ENCODE data around the gene ADAMTS20.
"Not testable (repeated sequence)": the region's sequence is repeated elsewhere in the genome, so short reads cannot be mapped to it uniquely, and the experiment has no call there.

The ADAMTS20 gene, protein sequence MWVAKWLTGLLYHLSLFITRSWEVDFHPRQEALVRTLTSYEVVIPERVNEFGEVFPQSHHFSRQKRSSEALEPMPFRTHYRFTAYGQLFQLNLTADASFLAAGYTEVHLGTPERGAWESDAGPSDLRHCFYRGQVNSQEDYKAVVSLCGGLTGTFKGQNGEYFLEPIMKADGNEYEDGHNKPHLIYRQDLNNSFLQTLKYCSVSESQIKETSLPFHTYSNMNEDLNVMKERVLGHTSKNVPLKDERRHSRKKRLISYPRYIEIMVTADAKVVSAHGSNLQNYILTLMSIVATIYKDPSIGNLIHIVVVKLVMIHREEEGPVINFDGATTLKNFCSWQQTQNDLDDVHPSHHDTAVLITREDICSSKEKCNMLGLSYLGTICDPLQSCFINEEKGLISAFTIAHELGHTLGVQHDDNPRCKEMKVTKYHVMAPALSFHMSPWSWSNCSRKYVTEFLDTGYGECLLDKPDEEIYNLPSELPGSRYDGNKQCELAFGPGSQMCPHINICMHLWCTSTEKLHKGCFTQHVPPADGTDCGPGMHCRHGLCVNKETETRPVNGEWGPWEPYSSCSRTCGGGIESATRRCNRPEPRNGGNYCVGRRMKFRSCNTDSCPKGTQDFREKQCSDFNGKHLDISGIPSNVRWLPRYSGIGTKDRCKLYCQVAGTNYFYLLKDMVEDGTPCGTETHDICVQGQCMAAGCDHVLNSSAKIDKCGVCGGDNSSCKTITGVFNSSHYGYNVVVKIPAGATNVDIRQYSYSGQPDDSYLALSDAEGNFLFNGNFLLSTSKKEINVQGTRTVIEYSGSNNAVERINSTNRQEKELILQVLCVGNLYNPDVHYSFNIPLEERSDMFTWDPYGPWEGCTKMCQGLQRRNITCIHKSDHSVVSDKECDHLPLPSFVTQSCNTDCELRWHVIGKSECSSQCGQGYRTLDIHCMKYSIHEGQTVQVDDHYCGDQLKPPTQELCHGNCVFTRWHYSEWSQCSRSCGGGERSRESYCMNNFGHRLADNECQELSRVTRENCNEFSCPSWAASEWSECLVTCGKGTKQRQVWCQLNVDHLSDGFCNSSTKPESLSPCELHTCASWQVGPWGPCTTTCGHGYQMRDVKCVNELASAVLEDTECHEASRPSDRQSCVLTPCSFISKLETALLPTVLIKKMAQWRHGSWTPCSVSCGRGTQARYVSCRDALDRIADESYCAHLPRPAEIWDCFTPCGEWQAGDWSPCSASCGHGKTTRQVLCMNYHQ (N-terminal part only)

DNA sequence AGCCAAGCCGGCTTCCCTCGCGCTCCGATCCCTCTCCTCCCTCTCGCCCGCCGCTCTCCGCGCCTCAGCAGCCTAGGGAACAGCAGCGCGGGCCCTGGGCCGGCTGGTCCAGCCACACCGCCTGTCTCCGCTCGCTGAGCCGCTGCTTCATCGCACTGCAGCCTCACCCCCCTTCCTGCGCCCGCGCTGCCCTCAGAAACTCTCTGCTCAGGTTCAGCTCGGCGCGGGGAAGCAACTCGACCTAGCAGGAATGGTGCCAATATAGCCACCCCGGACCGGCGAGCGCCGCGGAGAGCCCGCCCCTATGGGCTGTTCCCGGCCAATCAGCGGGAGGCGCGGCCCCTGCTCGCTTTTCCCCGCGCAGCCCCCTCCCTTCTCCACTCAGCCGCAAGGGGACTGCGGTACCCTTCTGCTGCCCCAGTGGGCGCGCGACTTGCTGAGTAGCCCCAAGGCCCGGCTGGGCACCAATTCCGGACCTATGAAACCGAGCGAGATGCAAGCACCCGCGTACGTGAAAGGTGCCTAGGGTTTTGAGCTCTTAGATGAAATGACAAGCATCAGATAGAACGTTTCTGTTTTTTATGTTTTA is at the start of gene ADAMTS20:
Gene ADAMTS20, minus strand, starts transcription at position 233 of the 589 bp plus-strand sequence. CDS start 282 bp downstream, outside the sequence.
- no peak for DNase-seq

DNA sequence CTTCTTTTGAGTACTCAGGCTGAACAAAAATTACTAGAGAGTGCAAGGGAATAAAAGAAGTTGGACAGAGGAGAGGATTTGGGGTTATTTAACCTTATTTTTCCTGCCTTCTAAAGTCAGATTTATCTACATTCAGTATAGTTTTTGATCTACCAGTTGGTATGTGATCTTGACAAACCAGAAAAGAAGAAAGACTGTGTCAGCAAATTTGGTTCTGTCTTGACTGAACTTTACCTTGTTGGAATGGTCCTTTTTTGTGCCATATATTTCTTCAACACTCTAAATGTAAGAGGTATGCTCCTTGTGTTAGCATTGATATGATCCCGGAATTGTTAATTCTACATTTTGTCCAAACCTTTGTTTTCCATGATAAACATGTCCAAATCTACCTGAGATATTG is 47.7 kb upstream of the ADAMTS20 start:
- no peak for DNase-seq

DNA sequence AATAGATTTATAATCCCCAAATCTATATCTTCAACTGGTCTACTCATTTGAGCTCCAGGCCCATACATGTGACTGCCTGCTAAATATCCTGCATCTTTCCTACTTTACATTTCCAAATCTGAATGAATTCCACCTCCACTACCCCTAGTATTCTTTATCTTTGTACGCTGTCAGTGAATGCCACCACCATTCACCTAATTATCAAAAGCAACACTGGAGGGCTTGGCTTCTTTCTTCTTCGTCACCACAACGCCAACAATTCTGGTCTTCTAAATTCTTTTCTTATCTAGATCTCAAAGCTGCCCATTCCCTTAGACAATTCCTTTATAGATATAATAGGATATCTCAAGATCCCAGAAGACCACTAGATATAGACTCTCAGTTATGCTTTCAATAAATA is 47.1 kb upstream of the ADAMTS20 start:
- no peak for DNase-seq

DNA sequence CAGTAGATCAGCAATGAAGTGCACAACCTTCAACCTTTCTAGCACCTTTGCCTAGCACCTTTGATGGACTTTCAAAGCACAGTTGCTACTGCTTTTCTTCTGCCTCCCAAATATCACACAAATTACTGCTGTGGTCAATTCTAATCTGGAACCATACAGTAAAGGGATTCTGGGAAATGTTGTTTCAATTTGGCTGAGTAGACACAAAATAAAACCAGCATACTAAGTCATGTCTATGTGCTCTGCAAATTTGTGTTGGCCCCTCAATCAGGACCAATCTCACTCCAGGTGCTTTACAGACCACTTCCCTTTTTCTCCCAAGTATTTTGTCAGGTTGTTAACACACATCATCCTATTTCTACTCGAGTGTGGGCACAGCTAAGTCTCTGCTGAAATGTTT is 38.3 kb upstream of the ADAMTS20 start:
- no peak for DNase-seq

DNA sequence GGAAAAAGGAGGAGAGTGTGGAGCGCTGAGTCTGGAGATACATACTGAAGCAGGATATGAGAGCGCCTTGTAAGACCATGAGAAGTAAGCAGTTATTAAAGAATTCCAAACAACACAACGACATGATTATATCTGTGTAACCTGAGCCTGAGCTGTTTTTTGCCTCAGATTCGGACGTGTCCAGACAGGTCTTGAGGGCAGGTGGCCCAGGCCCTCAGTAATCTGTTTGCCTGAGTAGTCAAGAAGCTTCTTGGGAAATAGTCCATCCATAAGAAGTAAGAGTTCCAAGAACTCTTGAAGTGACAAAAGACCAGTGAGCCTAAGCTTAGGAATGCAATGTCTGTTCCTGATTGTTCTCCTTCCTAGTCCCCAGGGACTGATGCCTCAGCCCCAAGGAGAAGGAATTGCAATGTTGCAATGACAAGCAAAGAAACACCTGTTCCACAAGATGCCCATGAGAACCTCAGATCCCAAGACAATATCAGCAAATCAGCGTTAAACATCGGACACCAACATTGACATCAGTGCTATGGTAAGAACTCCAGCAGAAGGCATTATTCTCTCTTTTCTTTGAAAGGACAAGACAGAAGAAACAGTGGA is 34.7 kb upstream of the ADAMTS20 start:
- DNase-seq: no peak

DNA sequence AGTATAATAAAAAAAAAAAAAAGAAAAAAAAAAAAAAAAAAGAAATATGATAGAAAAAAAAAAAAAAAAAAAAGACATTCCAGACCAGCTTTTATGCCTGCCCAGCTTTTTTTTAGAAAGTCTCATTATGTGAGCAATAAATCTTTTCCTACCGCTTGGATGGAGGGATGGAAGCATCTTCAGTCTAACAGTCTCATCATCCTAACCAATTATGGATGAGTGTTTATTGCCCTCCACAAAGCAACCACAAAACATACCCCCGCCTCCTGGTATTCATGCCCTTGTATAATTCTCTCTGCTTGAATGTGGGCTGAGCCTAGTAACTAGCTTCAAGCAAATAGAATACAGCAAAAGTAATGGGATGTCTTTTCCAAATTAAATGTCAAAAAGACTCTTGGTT is 33.7 kb upstream of the ADAMTS20 start:
- DNase-seq: no peak

DNA sequence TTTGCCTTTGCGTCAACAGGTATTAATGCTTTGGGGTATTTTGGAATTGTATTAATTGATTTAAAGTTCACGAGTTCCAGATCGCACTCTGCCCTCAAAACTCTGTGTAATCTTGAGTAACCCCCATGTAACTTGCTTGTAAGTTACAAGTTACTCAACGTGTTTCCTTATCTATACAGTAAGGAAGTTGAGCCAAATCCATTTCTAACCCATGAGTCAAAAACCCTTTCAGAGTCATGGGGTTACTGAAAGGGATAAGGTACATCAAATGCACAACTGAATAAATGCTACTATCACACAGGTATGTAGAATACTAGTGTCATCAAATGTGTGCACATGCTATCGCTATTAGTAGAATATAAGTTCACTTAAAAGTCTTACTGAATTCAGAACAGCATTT is 28.6 kb upstream of the ADAMTS20 start:
- no peak for DNase-seq

DNA sequence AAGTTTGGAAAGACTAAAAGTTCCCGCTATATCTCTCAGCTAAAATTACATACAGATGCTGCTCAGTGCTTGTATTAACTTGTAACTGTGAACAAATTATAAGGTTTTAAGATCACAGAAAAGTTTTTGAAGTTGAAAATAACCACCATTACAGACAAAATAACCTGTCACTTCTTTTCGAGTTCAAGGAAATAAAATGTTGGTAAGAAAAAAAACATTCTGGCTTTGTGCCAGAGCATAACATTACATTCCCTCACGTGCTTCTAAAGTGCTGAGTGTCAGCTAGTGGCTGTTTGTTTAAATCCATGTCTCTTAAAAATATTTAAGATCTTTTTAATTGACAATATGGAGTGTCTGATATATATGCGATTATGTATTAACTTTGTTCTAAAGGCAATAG is 27.2 kb upstream of the ADAMTS20 start:
- DNase-seq: no peak

DNA sequence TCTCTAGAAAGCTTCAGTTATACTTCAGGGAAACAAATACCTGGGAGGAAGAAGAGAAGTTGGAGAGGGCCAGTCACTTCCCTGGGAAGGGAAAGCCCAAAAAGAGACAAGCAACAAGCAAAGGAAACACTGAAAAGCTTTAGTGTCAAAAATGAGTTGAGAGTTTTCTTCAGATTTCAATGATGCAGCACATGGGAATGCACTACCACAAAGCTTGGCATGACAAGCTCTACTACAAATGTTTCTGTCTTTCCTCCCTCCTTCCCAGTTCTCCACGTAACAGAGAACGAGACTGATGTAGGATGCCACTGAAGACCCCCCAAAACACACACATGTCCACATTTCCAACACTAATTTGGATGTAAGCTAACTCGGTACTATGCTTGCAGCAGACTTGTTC is 26.8 kb upstream of the ADAMTS20 start:
- DNase-seq: no peak

DNA sequence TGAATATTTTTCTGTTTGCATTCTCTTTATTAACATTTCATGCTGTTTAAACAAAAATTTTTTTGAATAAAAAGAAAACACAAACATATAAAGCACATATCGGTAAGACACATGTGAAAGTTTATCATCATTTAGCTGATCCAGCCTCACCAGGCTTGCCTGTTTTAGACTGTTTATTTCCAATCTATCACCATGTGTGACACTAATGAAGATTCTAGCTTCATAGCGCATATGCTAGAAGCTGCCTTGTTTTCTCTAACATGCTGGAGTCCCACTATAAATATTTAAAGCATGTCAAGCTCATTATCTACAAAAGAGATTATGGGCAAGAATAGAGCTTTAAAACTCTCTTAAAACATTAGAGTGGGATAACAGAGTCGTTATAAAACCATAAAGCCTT is 25.4 kb upstream of the ADAMTS20 start:
- no peak for DNase-seq

DNA sequence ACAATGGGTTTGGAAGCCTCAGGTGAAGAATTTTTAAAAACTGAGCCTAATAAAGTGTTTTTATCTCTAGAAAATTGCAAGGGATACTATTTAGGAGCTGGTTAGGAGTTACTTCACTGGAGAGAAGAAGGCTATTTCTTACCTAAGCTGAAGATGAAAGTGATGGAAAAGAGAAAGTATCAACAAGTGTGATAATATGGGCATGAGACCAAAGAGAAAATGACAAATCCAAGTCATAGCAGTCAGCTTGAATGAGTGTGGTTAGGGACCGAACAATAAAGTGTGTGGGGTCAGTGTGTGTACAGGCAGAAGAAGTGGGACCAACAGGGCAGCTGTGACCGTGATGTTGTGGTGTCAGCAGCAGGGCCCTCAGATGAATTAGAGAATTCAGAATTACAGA is 24.2 kb upstream of the ADAMTS20 start:
- no peak for DNase-seq

DNA sequence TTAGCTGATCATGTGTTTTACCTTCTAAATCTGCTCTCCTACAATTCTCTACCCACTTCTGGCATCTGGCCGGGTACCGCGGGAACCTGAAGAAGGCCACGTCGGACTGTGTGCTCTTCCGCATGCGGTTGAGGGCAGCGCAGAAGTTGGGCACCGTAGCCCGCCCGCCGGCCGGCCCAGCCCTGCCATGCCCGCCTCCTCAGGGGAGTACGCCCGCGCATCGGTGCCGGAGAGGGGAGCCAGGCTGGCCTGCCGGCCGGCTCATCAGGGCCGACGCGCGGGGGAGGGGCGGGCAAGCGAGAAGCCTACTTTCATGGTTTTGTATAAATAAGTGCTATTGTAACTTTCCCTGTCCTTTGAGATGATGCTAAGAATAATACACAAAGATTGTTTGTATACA is 19.9 kb upstream of the ADAMTS20 start:
- DNase-seq: no peak

DNA sequence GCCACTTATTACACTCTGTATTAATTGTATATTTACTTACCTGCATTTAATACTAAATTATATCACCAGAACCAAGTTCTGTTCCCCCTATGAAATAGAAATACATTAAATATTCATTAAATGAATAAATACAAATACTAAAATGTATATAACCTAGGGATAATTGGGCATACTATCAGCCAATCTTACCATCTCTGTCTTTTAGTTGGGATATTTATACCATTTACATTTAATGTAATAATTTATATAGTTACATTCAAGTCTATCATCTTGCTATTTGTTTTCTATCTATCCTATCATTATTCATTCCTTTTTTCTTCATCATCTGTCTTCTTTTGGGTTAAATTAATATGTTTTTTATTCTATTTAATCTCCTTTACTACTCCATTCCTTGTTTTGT is 4.1 kb upstream of the ADAMTS20 start:
- no peak for DNase-seq

DNA sequence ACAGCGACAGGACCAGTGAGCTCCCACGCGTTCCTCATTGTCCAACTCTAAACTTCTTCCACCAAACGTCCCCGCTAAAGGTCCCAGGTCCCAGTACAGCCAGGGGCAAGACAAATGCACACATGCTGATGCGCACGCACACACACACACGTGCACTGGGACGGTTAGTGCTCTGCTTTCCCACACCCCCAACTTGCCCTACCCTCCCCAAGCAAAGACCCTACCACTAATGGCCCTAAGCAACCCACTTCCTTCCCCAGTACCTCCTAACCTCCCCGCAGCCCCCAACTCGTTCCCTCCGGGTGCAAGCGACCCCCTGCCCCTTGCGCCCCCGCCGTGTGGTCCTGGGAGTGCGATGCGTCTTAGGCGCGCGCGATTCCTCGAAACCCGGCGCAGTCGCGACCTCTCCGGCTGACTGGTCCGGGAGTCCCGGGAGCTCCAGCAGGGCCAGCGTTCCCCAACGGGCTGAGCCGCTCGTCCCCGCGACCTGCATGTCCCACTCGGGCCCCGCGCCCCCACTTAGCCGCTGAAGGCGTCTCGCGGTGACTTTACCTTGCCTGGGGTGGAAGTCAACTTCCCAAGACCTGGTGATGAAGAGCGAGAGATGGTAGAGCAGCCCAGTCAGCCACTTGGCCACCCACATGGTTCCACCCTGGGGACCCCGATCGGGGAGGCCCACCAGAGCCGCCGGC is 578 bp downstream of the ADAMTS20 start:
- DNase-seq: no peak

DNA sequence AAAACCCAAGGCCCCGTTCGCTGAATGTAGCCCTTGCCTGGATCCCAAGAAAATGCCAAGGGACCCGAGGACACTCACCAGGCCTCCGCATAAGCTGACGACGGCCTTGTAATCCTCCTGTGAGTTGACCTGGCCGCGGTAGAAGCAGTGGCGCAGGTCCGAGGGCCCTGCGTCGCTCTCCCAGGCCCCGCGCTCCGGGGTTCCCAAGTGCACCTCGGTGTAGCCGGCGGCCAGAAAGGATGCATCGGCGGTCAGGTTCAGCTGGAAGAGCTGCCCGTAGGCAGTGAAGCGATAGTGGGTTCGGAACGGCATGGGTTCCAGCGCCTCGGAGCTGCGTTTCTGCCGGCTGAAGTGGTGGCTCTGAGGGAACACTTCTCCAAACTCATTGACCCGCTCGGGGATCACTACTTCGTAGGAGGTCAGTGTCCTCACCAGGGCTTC is 1.2 kb downstream of the ADAMTS20 start:
- DNase-seq: no peak

DNA sequence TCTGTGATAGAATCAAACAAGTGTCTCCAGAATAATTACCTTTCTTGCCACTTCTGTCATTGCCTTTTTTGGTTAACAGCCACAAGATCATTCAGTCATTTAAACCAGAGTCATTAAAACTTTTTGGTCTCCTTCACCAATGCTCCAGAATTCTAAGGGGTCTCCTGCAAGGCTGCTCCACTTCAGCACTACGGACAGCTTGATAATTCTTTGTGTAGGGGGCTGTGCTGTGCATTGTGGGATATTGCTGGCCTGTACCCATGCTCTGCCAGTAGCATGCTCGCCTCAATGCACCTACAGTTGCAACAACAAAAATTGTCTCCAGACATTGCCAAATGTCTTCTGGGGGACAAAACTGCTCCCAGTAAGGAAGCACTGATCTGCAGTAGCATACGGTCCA is 7.3 kb downstream of the ADAMTS20 start:
- DNase-seq: no peak

DNA sequence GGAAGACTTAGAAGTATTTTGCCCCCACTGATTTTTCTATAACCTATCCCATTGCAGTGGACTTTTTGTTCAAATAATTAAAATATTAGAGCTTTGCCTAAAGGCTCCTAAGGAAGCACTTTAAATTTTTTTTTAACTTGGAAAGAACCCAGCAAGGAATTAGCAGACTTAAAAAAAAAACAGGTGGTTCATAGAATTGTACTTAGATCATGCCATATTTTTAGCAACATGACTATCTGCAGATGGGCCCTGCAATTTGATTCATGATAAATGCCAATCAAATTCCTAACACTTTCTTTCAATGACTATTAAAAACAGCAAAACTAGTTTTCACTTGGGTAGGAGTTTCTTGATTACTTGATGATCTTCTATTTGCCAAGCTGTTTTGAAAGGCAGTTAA is 11.5 kb downstream of the ADAMTS20 start:
- no peak for DNase-seq

DNA sequence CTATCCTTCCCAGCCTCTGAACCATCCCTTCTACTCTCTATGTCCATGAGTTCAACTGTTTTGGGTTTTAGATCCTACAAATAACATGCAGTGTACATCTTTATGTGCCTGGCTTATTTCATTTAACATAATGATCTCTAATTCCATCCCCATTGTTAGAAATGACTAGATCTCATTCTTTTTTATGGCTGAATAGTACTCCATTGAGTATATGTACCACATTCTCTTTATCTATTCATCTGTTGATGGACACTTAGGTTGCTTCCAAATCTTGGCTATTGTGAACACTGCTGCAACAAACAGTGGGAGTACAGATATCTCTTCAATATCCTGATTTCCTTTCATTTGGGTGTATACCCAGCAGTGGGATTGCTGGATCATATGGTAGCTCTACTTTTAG is 14.3 kb downstream of the ADAMTS20 start:
- DNase-seq: not testable (repeated sequence)

DNA sequence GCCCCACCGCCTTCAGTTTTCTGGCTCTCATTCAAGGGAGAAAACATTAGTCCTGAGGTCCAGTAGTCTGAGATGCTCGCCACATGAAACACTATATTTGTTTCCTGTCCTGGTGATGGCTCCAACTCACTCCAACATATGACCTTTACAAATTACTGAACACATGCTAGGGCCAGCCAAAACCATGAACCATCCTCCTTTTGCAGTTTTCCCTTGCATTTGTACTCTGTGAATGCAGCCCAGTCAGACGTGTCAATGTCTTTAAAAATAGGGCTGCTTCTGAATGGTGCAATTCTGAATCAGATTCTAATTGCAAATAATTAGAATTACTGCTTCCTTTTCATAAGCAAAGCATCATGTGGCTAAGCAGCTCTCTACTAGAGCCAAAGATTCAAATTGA is 36.0 kb downstream of the ADAMTS20 start:
- DNase-seq: no peak

DNA sequence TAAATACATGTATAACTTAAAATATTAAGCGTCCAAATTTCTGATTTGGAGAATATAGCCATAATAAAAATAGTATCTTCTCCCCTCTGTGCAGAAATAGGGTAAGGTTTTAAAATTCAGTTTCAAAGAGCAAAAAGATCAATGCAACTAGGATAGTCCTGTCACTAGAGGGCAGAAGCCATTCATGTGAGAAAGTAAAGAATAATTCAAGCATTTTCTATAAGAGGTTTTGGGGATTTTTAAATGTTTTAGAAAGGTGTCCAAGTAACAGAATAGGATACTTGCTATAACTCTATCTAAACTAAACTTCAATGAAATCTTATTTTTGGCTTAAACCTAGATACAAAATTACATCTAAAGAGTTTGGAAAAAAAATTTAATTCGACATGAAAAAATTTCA is 50.3 kb downstream of the ADAMTS20 start:
- no peak for DNase-seq

DNA sequence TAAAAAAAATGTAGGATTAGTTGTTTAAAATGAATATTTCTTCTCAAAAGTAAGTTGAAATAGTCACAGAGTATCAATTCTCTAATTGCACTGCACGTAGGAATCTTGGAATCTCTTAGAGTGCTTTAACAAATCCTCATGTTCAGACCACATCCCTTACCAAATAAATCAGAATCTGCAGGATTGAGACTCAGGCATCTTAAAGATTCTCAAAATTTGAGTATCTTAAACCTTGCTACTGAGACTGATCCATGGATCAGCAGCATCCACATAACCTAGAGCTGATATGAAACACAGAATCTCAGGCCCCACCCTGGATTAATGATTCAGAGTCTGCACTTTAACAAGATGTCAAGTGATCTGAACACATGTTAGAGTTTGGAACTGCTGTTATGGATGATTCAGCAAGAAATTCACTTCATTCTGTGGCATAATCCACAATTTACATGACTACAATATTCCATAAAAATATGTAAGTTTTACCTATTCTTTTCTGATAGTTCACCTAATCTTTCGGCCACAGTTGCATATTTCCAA is 58.7 kb downstream of the ADAMTS20 start:
- DNase-seq: no peak

All from midbrain (tissue), 1 donor.